Keratinocyte (primary cell): ENCODE results near the gene MGAT4A. TPM values are rescaled to one million over a fixed set of nuclear protein-coding genes. Genes with fewer than 3 reads are reported as not detected.

ENCODE experiments used
- DNase-seq: peaks from one replicate; pipeline ENCODE4 v3.0.0-alpha.2; 2011; ENCODE audit warnings: low read depth, missing footprints, low spot score
- FAIRE-seq: peaks from 2 replicates; lab custom pipeline; 2011; peaks lifted over from hg19 to GRCh38; lab: Jason Lieb, UNC
- H2AFZ ChIP-seq: 2 replicates; pipeline ENCODE4 v1.6.0; 2012; ENCODE audit warnings: low read length, control low read depth, inconsistent platforms; ENCODE audit not compliant: control insufficient read depth
- H3K27ac ChIP-seq: 2 replicates; pipeline ENCODE4 v1.5.1; 2011; ENCODE audit warnings: low read length; ENCODE audit not compliant: control insufficient read depth, insufficient read depth
- H3K27me3 ChIP-seq: 3 replicates; pipeline ENCODE4 v1.6.0; 2011; ENCODE audit warnings: low read length; ENCODE audit not compliant: control insufficient read depth, insufficient read depth; ENCODE audit errors: extremely low read depth
- H3K36me3 ChIP-seq, 2 experiments: 2 replicates in 1 of 2; 3 replicates in 1 of 2; pipeline ENCODE4 v1.5.1; 2011; ENCODE audit warnings: low read length in 2 of 2, mild to moderate bottlenecking in 1 of 2; ENCODE audit not compliant: control insufficient read depth in 2 of 2, insufficient read depth in 2 of 2; ENCODE audit errors: extremely low read depth in 1 of 2
- H3K4me1 ChIP-seq: 3 replicates; pipeline ENCODE4 v1.5.1; 2011; ENCODE audit warnings: low read length; ENCODE audit not compliant: control insufficient read depth, insufficient read depth; ENCODE audit errors: extremely low read depth
- H3K4me2 ChIP-seq: 3 replicates; pipeline ENCODE4 v1.6.0; 2011; ENCODE audit warnings: low read depth, low read length; ENCODE audit not compliant: control insufficient read depth, insufficient read depth; ENCODE audit errors: extremely low read depth
- H3K4me3 ChIP-seq, 3 experiments: fragments of 200-600 bp in 1 of 3; sonication (generic) in 1 of 3; 2 replicates in 2 of 3; 3 replicates in 1 of 3; pipeline ENCODE4 v1.5.1; 2011 to 2016; ENCODE audit warnings: low read length in 3 of 3, mild to moderate bottlenecking in 3 of 3, control low read depth in 2 of 3, inconsistent platforms in 1 of 3, low read depth in 1 of 3, mixed read lengths in 1 of 3, mixed run types in 1 of 3, moderate library complexity in 1 of 3; ENCODE audit not compliant: control insufficient read depth in 2 of 3, insufficient read depth in 2 of 3; ENCODE audit errors: extremely low read depth in 1 of 3
- H3K79me2 ChIP-seq: 2 replicates; pipeline ENCODE4 v1.6.0; 2012; ENCODE audit warnings: low read length; ENCODE audit not compliant: control insufficient read depth, insufficient read depth
- H3K9ac ChIP-seq: 3 replicates; pipeline ENCODE4 v1.6.0; 2011; ENCODE audit warnings: low read length; ENCODE audit not compliant: control insufficient read depth, insufficient read depth; ENCODE audit errors: extremely low read depth
- H3K9me1 ChIP-seq: 3 replicates; pipeline ENCODE4 v1.6.0; 2011; ENCODE audit warnings: low read length; ENCODE audit not compliant: control insufficient read depth, insufficient read depth; ENCODE audit errors: extremely low read depth
- H3K9me3 ChIP-seq: 2 replicates; pipeline ENCODE4 v1.5.1; 2012; ENCODE audit warnings: low read depth, low read length; ENCODE audit not compliant: control insufficient read depth
- H4K20me1 ChIP-seq: 3 replicates; pipeline ENCODE4 v1.6.0; 2011; ENCODE audit warnings: low read length; ENCODE audit not compliant: control insufficient read depth, insufficient read depth; ENCODE audit errors: extremely low read depth
- CTCF ChIP-seq, 3 experiments: IDR thresholded peaks in 1 of 3; conservative IDR thresholded peaks in 1 of 3; optimal IDR thresholded peaks in 1 of 3; 2 replicates in 2 of 3; 3 replicates in 1 of 3; pipeline versions ENCODE3 to v1.5.1; 2011; ENCODE audit warnings: low read length in 3 of 3, mild to moderate bottlenecking in 3 of 3, moderate library complexity in 2 of 3, control low read depth in 1 of 3, inconsistent platforms in 1 of 3; ENCODE audit not compliant: insufficient read depth in 2 of 3; ENCODE audit errors: extremely low read depth in 1 of 3
- EZH2 ChIP-seq: IDR thresholded peaks from one replicate; pipeline ENCODE4 v1.6.1; 2012; ENCODE audit warnings: inconsistent platforms, mild to moderate bottlenecking, low read length, moderate library complexity
- dilution Hi-C: fragments of 300-500 bp; cut with MboI; formaldehyde crosslinking; loops from one replicate; pipeline ENCODE4 v1.7.0; 2020; ENCODE audit warnings: low sequenced_read_pairs; ENCODE audit not compliant: extremely low pct_ligation_motif_present
- polyA plus RNA-seq, 5 experiments: library from polyadenylated mRNA; depleted of rRNA in 3 of 5; stranded (reverse) in 3 of 5; stranded (forward) in 1 of 5; unstranded in 1 of 5; fragments of >200 nt; gene quantifications; 1 replicate in 1 of 5; 2 replicates in 3 of 5; 3 replicates in 1 of 5; pipeline versions ENCODE4 v1.2.1 to v1.2.3, GENCODE V29; 2011 to 2012; ENCODE audit warnings: missing spikeins in 2 of 5, low read depth in 1 of 5, low replicate concordance in 1 of 5

MGAT4A gene
- polyA plus RNA-seq, 1 donor (not counting 4 experiments of a cell fraction or from before 2014, with no cell fraction given), result 0.81 TPM

- no peak overlapping the region for H2AFZ ChIP-seq
- H3K9me3 ChIP-seq, result no peaks in the 10 kb centered on the region
- H3K4me2 ChIP-seq, result peak overlapping the region; percentile 83
- dilution Hi-C loops, result no loop called here
- H3K4me3 ChIP-seq, result peak overlapping the region; percentile 31 to 70 (median 42)
- no peaks in the 10 kb centered on the region for H3K9me1 ChIP-seq
- no peaks in the 10 kb centered on the region for H3K79me2 ChIP-seq
- no peak overlapping the region for H3K27ac ChIP-seq
- H3K27me3 ChIP-seq, result peaks cover 5% of the 10 kb centered on the region
- H3K4me1 ChIP-seq, result peaks cover 7% of the 10 kb centered on the region
- FAIRE-seq (no peak), DNase-seq (no peak)
- TF ChIP-seq EZH2 (no peak), CTCF (optimal IDR thresholded peaks at IDR 0.05 in 1 of 3, IDR thresholded peaks at IDR 0.05 in 1 of 3, conservative IDR thresholded peaks at IDR 0.05 in 1 of 3; ENCODE audit: extremely low read depth in 1 of 3, insufficient read depth in 2 of 3, low read length in 3 of 3) (peak in 1 of 3 experiments; percentile 31)
- H3K36me3 ChIP-seq, result no peaks in the 10 kb centered on the region
- H3K9ac ChIP-seq, result no peak overlapping the region
- H4K20me1 ChIP-seq, result no peaks in the 10 kb centered on the region
These were observed 258 bp downstream of the MGAT4A start for GRCh38 chr2:98730707-98731040.

- DNase-seq (no peak), FAIRE-seq (no peak)
- TF ChIP-seq CTCF (optimal IDR thresholded peaks at IDR 0.05 in 1 of 3, IDR thresholded peaks at IDR 0.05 in 1 of 3, conservative IDR thresholded peaks at IDR 0.05 in 1 of 3; ENCODE audit: extremely low read depth in 1 of 3, insufficient read depth in 2 of 3, low read length in 3 of 3) (no peak), EZH2 (peak; percentile 84)
- Histone ChIP-seq H4K20me1 (no peaks in the 10 kb centered on the region), H3K9me3 (no peaks in the 10 kb centered on the region), H3K4me1 (peaks cover 7% of the 10 kb centered on the region), H3K9ac (no peak overlapping the region), H3K27ac (no peak overlapping the region), H3K27me3 (peaks cover 5% of the 10 kb centered on the region), H3K79me2 (no peaks in the 10 kb centered on the region), H3K36me3 (no peaks in the 10 kb centered on the region), H3K4me2 (peak overlapping the region; percentile 83), H3K9me1 (no peaks in the 10 kb centered on the region), H2AFZ (peak overlapping the region; percentile 47), H3K4me3 (peak overlapping the region; percentile 31 to 70 (median 42))
- dilution Hi-C loops, result no loop called here
These were observed 752 bp downstream of the MGAT4A start for GRCh38 chr2:98730053-98730706.
